Motor neuron (in vitro differentiated cells): ENCODE measurements around the gene PGBD2. TPM values are rescaled to one million over a fixed set of nuclear protein-coding genes. Genes with fewer than 3 reads are reported as not detected.
"Not testable (repeated sequence)": the region's sequence is repeated elsewhere in the genome, so short reads cannot be mapped to it uniquely, and the experiment has no call there.

Experiments
- ATAC-seq, 8 experiments: fragments of 200-7000 bp; cut with Tn5 transposase; replicated peaks in 6 of 8; 2 replicates each; pipeline ENCODE4 v1.8.0; 2021; ENCODE audit warnings: mild to moderate bottlenecking in 8 of 8, moderate library complexity in 8 of 8
- H3K27ac ChIP-seq, 2 donors: fragments of 250-450 bp; sonication (Bioruptor Pico); 2 replicates each; pipeline ENCODE4 v1.9.0; 2021; ENCODE audit warnings: antibody characterized with exemption in 2 of 2, mild to moderate bottlenecking in 2 of 2, moderate library complexity in 1 of 2
- H3K4me1 ChIP-seq, 2 donors: fragments of 250-450 bp; sonication (Bioruptor Pico); replicated peaks in 1 of 2; 2 replicates each; pipeline ENCODE4 v1.6.1; 2021; ENCODE audit warnings: antibody characterized with exemption in 2 of 2, mild to moderate bottlenecking in 2 of 2, moderate library complexity in 1 of 2
- H3K4me3 ChIP-seq, 5 donors: fragments of 250-450 bp; sonication (Bioruptor Pico); 2 replicates each; pipeline ENCODE4 v1.9.0; 2021; ENCODE audit warnings: antibody characterized with exemption in 5 of 5, mild to moderate bottlenecking in 5 of 5, moderate library complexity in 4 of 5
- in situ Hi-C, 9 experiments: fragments of 400-800 bp; cut with MboI; loops; one replicate each; pipeline ENCODE4 v1.15.0; 2021; ENCODE audit warnings: low sequenced_read_pairs in 9 of 9, low pct_unique_long_range_greater_than_20kb in 2 of 9; ENCODE audit not compliant: unreplicated experiment in 9 of 9
- total RNA-seq, 8 experiments: library from RNA; unstranded; fragments of 300-600 nt; gene quantifications; 2 replicates each; pipeline versions ENCODE4 v1.2.3 to v1.2.4, GENCODE V29; 2022

Gene PGBD2
- total RNA-seq, 8 experiments from 2014 or later, result 3.2 to 10.1 (median 6.1) TPM

DNA sequence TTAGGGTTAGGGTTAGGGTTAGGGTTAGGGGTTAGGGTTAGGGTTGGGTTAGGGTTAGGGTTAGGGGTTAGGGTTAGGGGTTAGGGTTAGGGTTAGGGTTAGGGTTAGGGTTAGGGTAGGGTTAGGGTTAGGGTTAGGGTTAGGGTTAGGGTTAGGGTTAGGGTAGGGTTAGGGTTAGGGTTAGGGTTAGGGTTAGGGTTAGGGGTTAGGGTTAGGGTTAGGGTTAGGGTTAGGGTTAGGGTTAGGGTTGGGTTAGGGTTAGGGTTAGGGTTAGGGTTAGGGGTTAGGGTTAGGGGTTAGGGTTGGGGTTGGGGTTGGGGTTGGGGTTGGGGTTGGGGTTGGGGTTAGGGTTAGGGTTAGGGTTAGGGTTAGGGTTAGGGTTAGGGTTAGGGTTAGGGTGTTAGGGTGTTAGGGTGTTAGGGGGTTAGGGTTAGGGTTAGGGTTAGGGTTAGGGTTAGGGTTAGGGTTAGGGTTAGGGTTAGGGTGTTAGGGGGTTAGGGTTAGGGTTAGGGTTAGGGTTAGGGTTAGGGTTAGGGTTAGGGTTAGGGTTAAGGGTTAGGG lies 39.9 kb downstream of the PGBD2 start:
- peak in 3 of 8 experiments; percentile 27 to 63 (median 52) for ATAC-seq
- H3K4me3 ChIP-seq, in situ Hi-C loops, H3K27ac ChIP-seq, H3K4me1 ChIP-seq: not testable (repeated sequence)

Other genes with a start within 250 kb of the PGBD2 start
- gene OR14I1, start 203.5 kb upstream of the PGBD2 start, total RNA-seq, result under 1 TPM in 1 of 8 experiments, not detected in 7; 0.43 TPM
- gene LYPD8, start 150.5 kb upstream of the PGBD2 start, total RNA-seq, result under 1 TPM in 2 of 8 experiments, not detected in 6; 0.24 to 0.59 TPM
- gene SH3BP5L, start 80.3 kb upstream of the PGBD2 start, total RNA-seq, result 10 to 100 TPM; 13.9 to 39.9 (median 22.6) TPM
- gene ZNF672, start 68.0 kb upstream of the PGBD2 start, total RNA-seq, result 10 to 100 TPM; 12.4 to 34.6 (median 22.7) TPM
- 10 to 100 TPM; 20.9 to 67.7 (median 45.3) TPM for gene ZNF692, start 47.1 kb upstream of the PGBD2 start, total RNA-seq